NCI-H774 (cell line): Measurements from ENCODE around the gene CEP295NL.
A peak's percentile ranks its signal among the peaks of the same experiment; 100 is the strongest.
"Not testable (repeated sequence)": the region's sequence is repeated elsewhere in the genome, so short reads cannot be mapped to it uniquely, and the experiment has no call there.

Source experiments
- DNase-seq: peaks from one replicate; lab custom pipeline; 2025; lab: John Stamatoyannopoulos, UW

Gene CEP295NL

GRCh38 chr17:78903101-78903779 lies at the start of gene CEP295NL:
Gene CEP295NL (minus strand): TSS chr17:78903201. CDS start chr17:78901828, 1,373 bp downstream.
- DNase-seq, result peak; percentile 83

GRCh38 chr17:78952706-78953105 lies 49.7 kb upstream of the CEP295NL start:
- DNase-seq, result no peak

- no peak for DNase-seq
These were observed 49.1 kb upstream of the CEP295NL start for GRCh38 chr17:78951967-78952551.

GRCh38 chr17:78950870-78951269 lies 47.9 kb upstream of the CEP295NL start:
- DNase-seq, result no peak

- DNase-seq, result no peak
These were observed 44.5 kb upstream of the CEP295NL start for GRCh38 chr17:78947235-78948149.

- no peak for DNase-seq
These were observed 43.6 kb upstream of the CEP295NL start for GRCh38 chr17:78946631-78947030.

- no peak for DNase-seq
These were observed 43.1 kb upstream of the CEP295NL start for GRCh38 chr17:78946131-78946530.

GRCh38 chr17:78945455-78945854 lies 42.5 kb upstream of the CEP295NL start:
- not testable (repeated sequence) for DNase-seq

GRCh38 chr17:78944956-78945355 lies 42.0 kb upstream of the CEP295NL start:
- no peak for DNase-seq

GRCh38 chr17:78944026-78944425 lies 41.0 kb upstream of the CEP295NL start:
- no peak for DNase-seq

- DNase-seq, result peak; percentile 27
These were observed 37.7 kb upstream of the CEP295NL start for GRCh38 chr17:78940708-78941107.

- no peak for DNase-seq
These were observed 37.3 kb upstream of the CEP295NL start for GRCh38 chr17:78940258-78940657.

- DNase-seq, result no peak
These were observed 36.6 kb upstream of the CEP295NL start for GRCh38 chr17:78939615-78940014.

GRCh38 chr17:78937561-78937960 lies 34.6 kb upstream of the CEP295NL start:
- no peak for DNase-seq

GRCh38 chr17:78935419-78936323 lies 32.7 kb upstream of the CEP295NL start:
- no peak for DNase-seq

- no peak for DNase-seq
These were observed 31.8 kb upstream of the CEP295NL start for GRCh38 chr17:78934681-78935418.

GRCh38 chr17:78933959-78934568 lies 31.1 kb upstream of the CEP295NL start:
- DNase-seq, result peak; percentile 79

GRCh38 chr17:78933025-78933958 lies 30.3 kb upstream of the CEP295NL start:
- no peak for DNase-seq
